NOMO-1 treated with DMSO at 0.1 percent for 48 hours (cell line): ENCODE results near the gene BCL6.
A peak's percentile ranks its signal among the peaks of the same experiment; 100 is the strongest.

Source experiments
- DNase-seq: peaks from one replicate; lab custom pipeline; 2025; ENCODE audit not compliant: unreplicated experiment; lab: John Stamatoyannopoulos, UW

The BCL6 gene

DNA sequence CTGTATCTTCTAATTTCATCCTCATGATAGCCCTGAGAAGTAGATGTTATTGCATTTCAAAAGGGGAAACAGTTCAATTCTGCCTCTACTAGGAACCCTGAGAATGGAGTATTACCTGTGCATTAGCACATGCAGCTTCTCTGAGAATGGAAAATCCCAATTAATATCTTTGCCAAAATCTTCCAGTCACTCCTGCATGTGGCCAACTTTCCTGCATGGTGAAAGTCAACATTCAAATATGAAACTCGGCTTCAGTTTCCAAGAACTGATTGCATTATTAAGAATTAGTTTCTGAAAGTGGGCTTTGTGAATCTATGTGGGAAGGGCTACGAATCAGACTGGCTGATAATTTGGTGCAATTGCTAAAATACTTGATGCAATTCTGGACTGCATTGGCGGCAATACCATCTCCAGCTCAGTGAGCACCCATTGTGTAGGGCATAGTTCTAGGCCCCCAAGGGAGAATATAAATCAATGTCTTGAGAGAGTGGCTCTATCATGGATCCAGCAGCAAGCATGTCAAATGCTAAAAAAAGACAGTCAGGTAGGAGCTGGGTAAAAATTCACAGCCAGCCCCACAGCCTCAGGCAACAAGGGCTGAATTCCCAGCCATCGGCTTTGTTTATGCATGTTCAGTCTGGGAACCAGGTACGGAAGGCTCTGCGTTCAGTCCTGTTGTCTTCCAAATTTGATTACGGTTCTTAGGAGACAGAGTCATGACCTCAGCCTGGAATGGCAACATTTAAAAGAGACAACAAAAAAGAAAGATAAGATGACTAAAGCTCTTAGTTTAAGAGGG lies 18.8 kb upstream of the BCL6 start:
- DNase-seq = no peak

DNA sequence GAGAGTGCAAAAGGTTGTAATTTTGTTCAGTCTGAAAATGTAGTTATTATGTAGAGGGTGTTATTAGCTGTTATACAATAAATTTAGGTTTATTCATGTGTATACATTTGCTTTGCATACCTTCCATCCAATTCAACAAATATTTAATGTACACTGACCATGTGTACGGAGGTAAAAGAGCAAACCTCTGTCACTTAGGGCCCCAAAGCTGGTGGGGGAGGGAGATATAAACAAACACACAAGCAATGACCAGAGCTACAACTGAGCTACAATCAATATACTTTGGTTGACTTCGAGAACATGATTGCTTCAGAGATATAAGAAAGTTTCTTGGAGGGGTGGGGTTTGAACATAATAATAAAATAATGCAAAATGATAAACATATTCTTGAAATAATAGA lies 17.5 kb upstream of the BCL6 start:
- DNase-seq = no peak

DNA sequence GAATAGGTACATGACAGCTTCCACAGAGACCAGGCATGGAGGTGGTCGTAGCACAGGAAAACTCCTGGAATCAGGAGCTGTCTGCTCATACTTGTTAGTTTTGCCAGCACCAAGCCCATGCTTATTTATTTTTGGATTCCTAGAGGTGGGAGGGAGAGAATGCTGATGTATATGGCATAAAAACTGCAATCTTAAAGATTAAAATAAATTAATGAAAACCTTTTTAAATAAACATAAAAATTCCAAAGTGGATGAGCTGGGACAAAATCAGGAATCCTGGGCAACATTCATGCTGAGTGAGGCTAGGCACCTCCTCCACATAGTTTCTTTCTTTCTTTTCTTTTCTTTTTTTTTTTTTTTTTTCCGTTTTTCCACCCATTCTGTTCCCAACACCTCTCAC lies 14.3 kb upstream of the BCL6 start:
- DNase-seq = no peak

DNA sequence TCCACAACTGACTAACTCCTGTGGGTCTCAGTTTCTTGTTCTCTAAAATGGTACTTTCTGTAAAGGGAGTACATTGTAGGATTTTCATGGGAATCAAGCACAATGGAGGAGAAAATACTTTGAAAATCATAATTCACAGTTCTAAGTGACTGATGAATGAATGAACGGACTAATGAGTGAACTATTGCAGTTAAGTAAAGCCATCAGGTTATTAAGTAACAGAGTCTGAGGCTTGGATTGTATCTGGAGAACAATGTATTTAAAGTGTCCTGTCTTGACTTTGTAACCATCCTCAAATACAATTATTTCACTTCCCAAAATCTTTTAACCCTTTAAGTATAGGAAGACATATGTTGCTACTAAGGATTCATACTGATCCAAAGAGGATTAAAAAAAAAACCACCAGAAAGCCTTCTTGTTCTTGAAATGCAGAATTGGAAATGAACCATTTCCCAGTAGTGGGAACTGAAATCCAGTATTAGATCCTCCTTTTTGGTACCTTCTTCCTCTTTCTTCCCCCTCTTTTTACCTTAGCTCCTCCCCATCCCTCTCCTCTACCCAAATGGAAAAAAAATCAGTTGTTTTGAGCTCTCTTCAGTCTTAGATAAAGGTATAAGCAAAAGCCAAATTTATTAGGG lies 13.2 kb upstream of the BCL6 start:
- peak; percentile 28 for DNase-seq

DNA sequence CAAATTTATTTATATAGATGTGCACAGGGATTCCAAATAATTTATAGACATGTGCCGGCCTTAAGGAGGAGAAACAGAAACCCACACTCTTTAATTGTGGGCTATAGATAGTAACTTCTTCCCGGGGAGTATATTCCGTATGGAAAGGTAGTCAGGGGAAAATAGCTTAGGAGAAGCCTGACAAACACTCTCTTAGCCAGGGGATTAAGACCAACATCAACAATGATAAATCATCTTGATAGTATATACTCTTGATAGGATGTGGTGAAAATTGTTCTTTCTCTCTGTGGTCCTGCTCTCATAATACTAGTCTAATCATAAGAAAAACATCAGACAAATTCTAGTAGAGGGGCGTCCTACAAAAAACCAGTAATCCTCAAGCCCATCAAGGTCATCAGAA lies 8.2 kb upstream of the BCL6 start:
- DNase-seq = no peak

DNA sequence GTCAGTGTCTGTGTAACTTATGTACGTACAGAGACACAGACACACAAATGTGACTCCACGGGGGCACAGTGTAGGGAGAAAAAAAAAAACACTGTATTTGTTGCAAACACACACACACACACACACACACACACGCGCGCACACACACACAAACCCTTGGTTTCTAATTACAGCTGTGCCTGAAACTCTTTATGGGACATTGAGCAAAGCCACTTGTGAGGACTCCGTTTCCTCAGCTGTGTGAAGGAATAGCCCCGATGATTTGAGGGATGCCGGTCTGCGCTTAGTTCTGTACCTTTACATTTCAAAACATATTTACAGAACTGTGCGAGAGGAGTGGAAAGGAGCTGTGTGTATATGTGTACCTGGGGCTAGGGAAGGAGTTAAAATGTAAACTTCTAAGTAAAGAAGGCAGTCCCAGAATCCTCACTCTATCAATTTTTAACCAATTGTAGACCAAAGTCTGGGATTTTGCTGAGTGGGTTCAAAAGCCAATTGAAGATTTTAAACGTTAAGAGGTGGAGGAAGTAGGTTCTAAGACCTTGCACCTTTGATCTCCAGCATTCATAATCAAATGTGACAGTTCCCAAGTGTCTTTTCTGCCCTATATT lies 5.3 kb upstream of the BCL6 start:
- no peak for DNase-seq

DNA sequence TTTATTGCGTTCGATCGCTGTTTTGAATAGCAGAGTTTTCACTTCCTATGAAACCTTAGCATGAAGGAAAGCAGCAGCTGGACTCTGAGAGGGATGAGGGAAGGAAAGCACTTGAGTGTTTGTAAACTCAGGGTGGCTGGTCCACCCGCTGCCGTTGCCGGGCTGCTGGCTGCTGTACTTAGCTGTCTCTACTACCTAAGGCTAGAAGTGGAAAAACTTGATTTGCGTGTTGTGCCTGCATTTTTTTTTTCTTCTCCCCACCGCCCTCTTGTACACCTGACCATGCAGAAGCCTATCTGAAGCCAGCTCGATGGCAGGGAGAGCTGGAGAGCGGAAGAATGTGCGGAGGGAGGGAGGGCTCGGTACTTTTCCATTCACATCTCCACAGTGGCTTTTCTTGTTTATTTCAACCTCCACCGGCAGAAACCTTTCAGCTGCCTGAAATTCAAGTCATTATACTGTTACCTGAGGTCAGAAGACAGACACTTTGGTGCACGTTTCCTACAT lies 4.8 kb upstream of the BCL6 start:
- no peak for DNase-seq

DNA sequence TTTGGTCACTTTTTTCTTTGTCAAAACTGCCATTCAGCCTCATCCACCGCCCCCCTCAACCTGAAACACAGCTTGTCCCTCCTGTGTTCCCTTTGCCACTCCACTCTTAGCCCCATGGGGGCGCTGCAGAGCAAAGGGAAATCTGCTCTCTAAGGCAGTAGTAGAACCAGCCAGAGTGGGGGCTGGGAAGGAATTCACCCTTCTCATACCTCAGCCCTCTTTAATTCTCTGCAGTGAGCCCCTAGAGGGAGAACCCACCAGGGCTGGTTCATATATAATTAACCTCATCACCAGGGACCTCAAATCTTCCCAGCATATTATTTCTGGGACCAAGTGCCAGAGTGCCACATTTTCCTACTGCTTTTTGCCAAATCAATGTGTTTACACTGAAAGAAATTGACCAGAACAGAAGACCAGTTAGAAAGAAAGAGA lies 2.8 kb upstream of the BCL6 start:
- peak; percentile 77 for DNase-seq

DNA sequence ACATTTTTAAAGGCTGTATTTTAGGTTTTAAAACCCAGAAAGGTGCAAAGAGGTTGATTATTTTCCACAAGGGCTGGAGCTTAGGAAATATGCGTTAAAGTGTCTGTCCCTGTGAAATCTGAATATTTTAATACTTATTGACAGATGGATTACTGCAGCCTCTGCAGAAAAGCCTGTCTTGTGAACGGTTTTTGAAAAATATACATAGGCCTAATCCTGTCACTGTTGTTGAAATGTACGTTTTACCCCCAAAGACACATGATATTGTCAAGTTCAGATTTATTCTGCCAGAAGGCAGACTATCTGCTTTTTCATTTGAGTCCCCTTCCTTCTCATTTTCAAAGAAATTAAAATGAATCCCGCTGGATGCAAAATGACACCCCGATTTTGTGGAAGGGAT lies 2.2 kb upstream of the BCL6 start:
- DNase-seq = no peak

DNA sequence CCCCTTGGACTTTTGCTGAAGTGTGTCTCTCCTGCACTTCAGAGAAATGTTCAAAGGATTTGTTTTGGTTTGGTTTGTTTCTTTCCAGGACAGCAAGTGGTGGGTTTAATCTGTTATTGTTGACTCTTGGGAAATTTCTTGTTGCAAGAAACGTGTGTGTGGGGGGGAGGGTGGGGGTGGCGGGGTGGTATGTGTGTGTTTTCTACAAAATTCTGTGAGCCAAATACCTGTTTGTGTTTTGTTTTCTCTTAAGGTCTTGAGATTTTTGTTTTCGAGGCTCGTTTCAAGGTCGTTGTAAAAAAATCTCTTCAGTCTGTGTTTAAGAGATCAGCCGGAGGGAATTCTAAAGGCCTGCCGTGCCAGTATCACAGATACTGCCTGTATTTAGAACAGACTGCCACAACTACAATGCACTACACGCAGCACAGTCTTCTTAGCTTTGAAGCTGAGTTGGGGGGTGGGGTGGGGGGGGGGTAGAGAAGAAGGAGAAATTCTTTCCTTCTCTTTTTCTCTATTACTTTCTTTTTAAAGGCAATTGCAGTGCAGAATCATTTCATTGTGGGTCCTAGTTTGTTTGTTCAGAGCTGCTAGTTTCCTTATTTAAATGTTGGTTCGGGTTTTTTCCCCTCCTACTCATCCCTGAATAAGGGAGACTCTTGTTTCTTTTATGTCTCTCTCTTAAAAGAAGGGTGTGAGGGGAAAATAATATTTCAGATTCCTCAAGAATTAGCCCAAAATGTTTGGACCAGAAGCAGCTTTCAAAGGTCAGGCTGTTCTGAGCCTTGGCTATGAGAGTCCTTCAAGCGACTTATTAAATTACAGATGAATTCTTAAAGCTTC lies 1.4 kb upstream of the BCL6 start:
- no peak for DNase-seq

DNA sequence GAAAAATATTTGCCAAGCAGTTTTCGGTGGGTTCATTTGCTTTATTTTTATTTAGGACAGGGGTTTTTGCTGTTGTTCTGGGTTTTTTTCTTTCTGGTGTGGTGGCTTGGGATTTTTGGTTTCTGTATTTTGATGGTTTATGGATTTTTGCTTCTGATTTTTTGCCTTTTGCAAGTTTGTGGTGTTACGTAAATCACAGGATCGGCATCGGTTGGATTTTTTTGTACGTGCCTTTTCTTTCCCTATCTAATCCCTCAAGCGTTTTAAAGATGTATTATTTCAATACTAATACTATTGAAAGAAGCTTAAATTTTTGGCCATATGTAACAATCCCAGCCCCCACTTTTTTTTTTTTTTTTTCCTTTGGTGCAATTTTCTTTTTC lies 782 bp upstream of the BCL6 start:
- no peak for DNase-seq

DNA sequence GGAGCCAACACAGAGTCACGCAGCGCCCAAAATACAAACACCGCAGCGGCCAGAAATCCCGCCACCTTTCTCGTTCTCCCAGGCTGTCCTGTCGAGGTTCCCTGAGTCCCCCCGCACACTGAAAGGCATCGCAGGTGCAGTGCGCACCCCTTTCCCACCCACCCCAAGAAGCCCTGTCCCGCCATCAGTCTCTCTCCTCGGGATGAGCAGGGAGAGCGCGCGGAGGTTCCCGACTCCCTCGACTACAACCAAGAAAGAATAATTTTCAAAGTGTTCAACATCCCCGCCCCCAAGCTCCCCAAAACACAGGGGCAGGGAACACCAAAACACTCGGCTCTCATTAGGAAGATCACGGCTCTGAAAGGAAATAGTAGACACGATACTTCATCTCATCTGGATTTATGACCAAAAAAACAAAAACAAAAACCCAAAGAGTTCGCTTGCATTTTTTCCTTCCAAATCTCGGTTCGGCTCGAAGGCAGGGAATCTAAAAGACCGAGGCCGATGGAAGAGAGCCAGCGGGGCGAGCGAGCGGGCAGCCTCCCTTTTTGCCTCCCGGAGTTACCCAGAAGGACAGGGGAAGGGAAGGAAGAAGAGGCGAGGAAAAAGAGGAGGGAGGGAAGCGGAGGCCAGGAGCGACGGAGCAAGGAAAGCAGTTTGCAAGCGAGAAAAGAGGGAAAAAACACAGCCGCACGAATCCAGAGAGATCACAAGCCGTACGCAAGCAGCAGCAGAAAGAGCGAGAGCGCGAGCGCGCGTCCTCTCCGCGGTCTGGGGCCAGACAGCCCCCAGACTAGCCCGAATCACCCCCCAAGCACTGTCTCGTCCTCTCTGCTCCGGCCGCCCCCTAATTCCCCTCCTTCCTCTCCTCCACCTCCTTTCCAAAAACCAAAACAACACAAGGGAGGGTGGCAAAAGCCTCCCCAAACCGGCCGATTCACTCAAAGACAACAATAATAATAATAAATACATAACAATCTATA lies 808 bp downstream of the BCL6 start:
- DNase-seq = peak; percentile 49

DNA sequence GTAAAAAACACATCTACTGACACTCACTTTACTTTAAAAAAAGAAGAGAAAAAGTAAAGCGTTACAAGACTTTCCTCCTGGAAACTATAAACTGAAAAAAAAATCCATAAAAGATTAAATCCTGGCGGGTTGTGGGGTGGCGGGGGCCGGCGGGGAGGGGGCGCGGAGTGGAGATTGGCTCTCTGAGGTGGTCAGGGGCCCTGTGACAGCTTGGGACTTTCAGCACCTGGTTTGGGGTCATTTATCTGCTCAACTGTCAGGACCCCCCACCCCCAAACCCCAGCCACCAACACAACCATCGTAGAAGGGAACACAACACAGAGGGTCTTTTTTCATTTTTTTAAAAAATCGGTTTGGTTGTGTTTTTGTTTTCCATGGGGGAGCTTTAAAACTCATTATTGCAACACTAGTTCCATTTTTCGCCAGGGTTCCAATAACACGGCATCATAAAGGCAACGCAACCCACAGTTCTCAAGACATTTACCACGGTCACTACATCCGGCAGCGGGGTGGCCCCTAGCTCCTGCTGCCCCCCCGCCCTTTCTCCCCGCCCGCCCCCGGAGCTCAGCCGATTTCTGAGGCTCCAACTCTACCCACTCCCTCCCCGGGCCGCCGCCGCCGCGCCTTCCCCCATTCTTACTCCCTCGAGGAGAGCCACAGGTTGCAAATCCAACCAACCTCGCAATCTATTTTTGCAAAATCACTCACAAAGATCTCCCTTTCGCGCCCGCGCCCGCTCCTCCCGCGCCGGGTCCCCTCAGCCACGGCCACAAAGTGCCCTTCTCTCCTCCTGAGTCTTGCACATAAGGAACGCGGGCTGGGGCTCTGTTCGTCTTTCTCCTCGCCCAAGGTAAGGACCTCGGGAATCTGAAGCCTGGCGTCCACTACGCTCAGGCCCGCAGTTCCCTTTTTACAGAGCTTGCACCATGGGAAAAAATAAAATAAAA lies 1.8 kb downstream of the BCL6 start:
- peak; percentile 48 for DNase-seq

DNA sequence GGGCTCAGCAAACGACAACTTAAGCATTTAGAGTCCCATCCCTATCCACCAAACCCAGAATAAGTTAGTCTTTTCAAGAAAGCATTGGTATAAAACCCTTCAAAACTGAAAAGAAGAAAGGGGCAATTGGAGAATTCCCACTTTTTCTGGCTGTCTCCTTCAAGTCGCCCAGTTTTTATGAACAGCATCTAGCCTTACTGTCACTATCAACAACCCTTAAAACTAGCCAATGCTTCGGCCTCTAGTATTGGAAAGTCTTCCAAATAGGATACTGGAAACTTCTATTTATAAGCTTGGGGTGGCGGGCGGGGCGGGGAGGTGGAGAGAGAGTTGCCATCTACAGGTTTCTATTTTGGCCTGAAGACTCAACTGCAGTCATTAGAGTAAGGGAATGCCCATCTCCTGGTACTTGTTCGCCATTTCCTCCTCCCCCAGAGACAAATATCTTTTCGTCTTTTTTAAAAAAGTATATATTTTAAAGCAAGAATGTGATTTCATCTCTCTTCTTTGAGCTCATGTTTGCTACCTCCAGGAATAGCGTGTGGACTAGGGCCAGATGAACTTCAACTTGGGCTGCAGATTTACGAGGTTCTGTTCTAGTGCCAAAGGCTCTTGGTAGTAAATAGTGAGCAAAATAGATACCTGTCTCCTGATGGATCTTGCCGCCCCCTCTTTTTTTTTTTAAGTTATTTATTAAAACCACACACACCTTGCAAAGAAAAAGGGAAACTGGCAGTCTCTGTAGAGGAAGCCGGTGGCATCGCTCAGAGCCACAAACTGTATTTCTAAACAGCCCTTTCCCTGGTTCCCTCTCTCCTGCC lies 2.7 kb downstream of the BCL6 start:
- peak; percentile 55 for DNase-seq

DNA sequence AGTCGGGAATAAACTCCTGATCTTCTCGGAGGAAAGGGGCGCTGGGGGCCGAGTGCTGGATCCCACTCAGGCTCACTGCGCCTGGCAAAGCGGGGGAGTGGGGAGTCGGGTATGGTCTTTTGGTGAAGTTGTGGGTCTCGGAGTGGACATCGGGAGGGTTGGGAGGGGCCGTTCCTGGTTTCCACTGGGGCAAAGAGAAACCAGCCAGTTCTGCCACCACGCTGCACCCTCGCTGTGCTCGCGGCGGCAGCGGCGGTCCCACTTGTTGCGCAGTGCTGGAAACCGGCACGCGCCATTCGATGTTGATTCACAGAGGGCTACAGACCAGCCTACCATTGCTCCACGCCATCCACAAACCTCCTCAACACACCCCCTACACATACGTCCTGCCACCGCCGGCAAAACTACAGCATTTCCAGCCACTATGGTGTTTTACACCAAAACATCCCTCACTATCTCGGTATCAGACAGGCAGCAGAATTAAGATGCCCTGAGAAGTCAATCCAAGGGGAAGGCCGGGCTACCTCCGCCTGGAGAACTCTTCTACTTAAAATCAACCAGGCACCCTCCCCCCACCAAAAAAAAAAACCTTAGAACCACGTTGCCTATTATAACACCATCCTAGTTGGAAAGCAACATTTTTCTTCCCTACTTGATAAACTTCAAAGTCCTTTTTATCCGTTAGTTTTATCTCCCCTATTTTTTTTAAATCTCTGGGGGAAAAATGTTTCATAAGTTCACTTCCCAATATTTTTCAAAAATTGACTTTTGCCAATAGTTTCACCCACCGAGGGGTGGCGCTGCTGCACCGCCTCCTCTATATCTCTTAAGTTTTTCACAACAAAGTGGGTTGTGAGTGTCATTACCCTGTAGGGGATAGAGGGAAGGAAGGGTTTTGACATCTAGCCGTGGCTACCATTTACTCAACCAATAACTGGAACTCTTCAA lies 3.6 kb downstream of the BCL6 start:
- DNase-seq = peak; percentile 94

DNA sequence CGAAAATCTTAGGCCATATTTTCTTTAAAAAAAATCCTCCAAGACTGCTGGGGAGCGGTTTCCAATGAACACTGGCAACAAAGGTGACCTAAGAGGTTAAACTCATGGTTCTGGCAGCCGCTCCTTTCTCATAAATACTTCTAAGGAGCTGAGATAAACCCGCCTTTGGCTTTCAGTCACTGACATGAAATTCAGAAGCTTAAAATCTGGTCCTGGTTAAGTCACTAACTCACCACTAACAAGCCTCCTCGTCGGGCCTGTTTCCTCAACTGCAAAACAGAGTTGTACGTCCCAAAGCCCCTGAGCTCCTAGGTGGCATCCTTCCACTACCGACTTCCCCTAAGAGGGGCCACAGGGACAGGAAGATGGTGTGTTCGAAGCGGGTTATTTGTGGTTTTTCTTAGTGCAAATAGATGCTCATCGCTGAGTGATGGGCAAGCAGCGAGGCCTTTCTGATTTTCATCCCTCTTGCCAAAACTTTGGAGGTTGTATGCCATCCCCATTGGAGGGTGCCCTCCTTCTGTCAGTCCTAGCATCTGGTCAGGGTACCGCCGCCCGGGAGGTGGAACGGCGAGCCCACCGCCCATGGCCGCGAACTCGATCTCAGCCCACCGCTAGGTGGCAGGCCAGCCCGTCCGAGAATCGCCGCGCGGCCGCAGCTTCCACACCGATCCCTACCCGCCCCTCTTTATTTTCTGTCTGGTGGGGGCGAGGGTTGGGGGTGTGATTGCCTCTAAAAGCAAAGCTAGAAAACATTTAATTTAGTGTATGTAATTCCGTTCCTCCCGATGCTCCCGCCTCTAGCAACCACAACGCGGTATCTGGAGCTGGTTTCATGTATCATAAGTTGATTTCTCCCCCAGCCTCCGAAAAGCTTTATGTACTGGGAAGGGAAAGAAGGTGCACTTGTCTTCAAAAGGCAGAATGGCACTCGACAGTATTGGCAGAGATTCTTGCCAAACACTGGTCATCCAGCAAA lies 4.6 kb downstream of the BCL6 start:
- peak; percentile 44 for DNase-seq
